A549 (cell line): ENCODE measurements around the gene ARL4A. TPM values are rescaled to one million over a fixed set of nuclear protein-coding genes. Genes with fewer than 3 reads are reported as not detected.
A peak's percentile ranks its signal among the peaks of the same experiment; 100 is the strongest.

ENCODE experiments used
- ATAC-seq, 2 experiments: fragments of 200-7000 bp in 1 of 2; fragments of >200 bp in 1 of 2; cut with Nextera tagmentation in 1 of 2; cut with Tn5 transposase in 1 of 2; 3 replicates each; pipeline versions ENCODE4 v1.8.0 to v1.9.1; 2018 to 2020; ENCODE audit warnings: mild to moderate bottlenecking in 1 of 2, moderate library complexity in 1 of 2
- CTCF ChIA-PET: fragments of 300-600 bp; sonication (Branson Sonifier 250); formaldehyde crosslinking; extraction: SDS; loops from one replicate; lab custom pipeline; 2021; ENCODE audit warnings: antibody characterized with exemption, inconsistent platforms; lab: Yijun Ruan, JAX
- POLR2A ChIA-PET: fragments of 350-600 bp; formaldehyde crosslinking; extraction: SDS; loops from one replicate; lab custom pipeline; 2021; ENCODE audit warnings: antibody characterized with exemption, inconsistent platforms; lab: Yijun Ruan, JAX
- DNase-seq, 2 experiments: peaks; one replicate each; pipeline versions ENCODE4 v3.0.0 to v3.0.0-alpha.2; 2011 to 2016; ENCODE audit warnings: low read depth in 1 of 2, low spot score in 1 of 2
- FAIRE-seq: peaks from 2 replicates; lab custom pipeline; 2011; peaks lifted over from hg19 to GRCh38; lab: Jason Lieb, UNC
- H3K27ac ChIP-seq, 2 experiments: fragments of >200 bp; sonication (Bioruptor Twin); formaldehyde crosslinking; 3 replicates each; pipeline ENCODE4 v1.5.1; 2016 to 2017
- H3K4me1 ChIP-seq: fragments of >200 bp; sonication (Bioruptor Twin); formaldehyde crosslinking; 3 replicates; pipeline ENCODE4 v1.6.1; 2016
- H3K4me2 ChIP-seq: fragments of >200 bp; sonication (Bioruptor Twin); formaldehyde crosslinking; 3 replicates; pipeline ENCODE4 v1.6.1; 2016
- H3K4me3 ChIP-seq: fragments of >200 bp; sonication (Bioruptor Twin); formaldehyde crosslinking; 3 replicates; pipeline ENCODE4 v1.5.1; 2016
- H3K9me3 ChIP-seq: fragments of >200 bp; sonication (Bioruptor Twin); formaldehyde crosslinking; 3 replicates; pipeline ENCODE4 v1.6.1; 2016
- BHLHE40 ChIP-seq: IDR thresholded peaks from 2 replicates; pipeline ENCODE4 v1.6.1; 2012; ENCODE audit warnings: low read depth, low read length, inconsistent platforms
- CBX2 ChIP-seq: fragments of 200-600 bp; sonication (generic); IDR thresholded peaks from 2 replicates; pipeline ENCODE4 v1.6.1; 2016; ENCODE audit warnings: low read depth, mild to moderate bottlenecking, borderline replicate concordance
- CBX8 ChIP-seq: fragments of 200-600 bp; sonication (generic); IDR thresholded peaks from 2 replicates; pipeline ENCODE4 v1.6.1; 2016
- CEBPB ChIP-seq, 2 experiments: fragments of >200 bp in 1 of 2; sonication (Bioruptor Twin) in 1 of 2; formaldehyde crosslinking in 1 of 2; IDR thresholded peaks; 2 replicates each; pipeline ENCODE4 v1.6.1; 2012 to 2016
- CHD2 ChIP-seq: fragments of 150-350 bp; IDR thresholded peaks from 2 replicates; pipeline ENCODE4 v1.6.1; 2014; ENCODE audit warnings: low read length; ENCODE audit not compliant: partially characterized antibody
- CHD4 ChIP-seq: fragments of 200-600 bp; sonication (generic); IDR thresholded peaks from 2 replicates; pipeline ENCODE4 v1.6.1; 2016; ENCODE audit warnings: antibody characterized with exemption, mild to moderate bottlenecking, borderline replicate concordance
- EHMT2 ChIP-seq: fragments of 200-600 bp; sonication (generic); IDR thresholded peaks from 2 replicates; pipeline ENCODE4 v1.6.1; 2016; ENCODE audit warnings: antibody characterized with exemption, low read depth, mild to moderate bottlenecking, moderate library complexity
- EP300 ChIP-seq, 2 experiments: fragments of >200 bp; sonication (Bioruptor Twin); formaldehyde crosslinking; IDR thresholded peaks; 2 replicates in 1 of 2; 3 replicates in 1 of 2; pipeline ENCODE4 v1.6.1; 2016 to 2017
- ESRRA ChIP-seq: fragments of 150-350 bp; IDR thresholded peaks from 2 replicates; pipeline ENCODE4 v1.6.1; 2014; ENCODE audit warnings: mild to moderate bottlenecking, low read length, borderline replicate concordance
- FOSB ChIP-seq: fragments of 250-450 bp; sonication (Bioruptor Pico); IDR thresholded peaks from 2 replicates; pipeline ENCODE4 v1.5.0; 2020; ENCODE audit warnings: mild to moderate bottlenecking, moderate library complexity
- FOSL2 ChIP-seq, 2 experiments: fragments of 450-650 bp in 1 of 2; fragments of >200 bp in 1 of 2; sonication (Bioruptor Twin) in 1 of 2; formaldehyde crosslinking; IDR thresholded peaks; 2 replicates each; pipeline versions ENCODE4 v1.5.0 to v1.6.1; 2016 to 2020; ENCODE audit warnings: mild to moderate bottlenecking in 1 of 2, moderate library complexity in 1 of 2
- FOXS1 ChIP-seq: fragments of 250-450 bp; sonication (Bioruptor Pico); IDR thresholded peaks from 2 replicates; pipeline ENCODE4 v1.5.0; 2020; ENCODE audit warnings: mild to moderate bottlenecking, moderate library complexity
- HEYL ChIP-seq: fragments of 250-450 bp; sonication (Bioruptor Pico); IDR thresholded peaks from 2 replicates; pipeline ENCODE4 v1.8.0; 2021; ENCODE audit warnings: mild to moderate bottlenecking, moderate library complexity
- HOXA7 ChIP-seq: fragments of 250-450 bp; sonication (Bioruptor Pico); IDR thresholded peaks from 2 replicates; pipeline ENCODE4 v1.5.0; 2020; ENCODE audit warnings: mild to moderate bottlenecking, moderate library complexity
- HOXB13 ChIP-seq: fragments of 250-450 bp; sonication (Bioruptor Pico); IDR thresholded peaks from 2 replicates; pipeline ENCODE4 v1.5.0; 2020; ENCODE audit warnings: low read depth, mild to moderate bottlenecking, moderate library complexity
- HOXB5 ChIP-seq: fragments of 250-450 bp; sonication (Bioruptor Pico); IDR thresholded peaks from 2 replicates; pipeline ENCODE4 v1.5.0; 2020; ENCODE audit warnings: mild to moderate bottlenecking, moderate library complexity
- JUN ChIP-seq, 2 experiments: fragments of >200 bp; sonication (Bioruptor Twin); formaldehyde crosslinking; IDR thresholded peaks; 2 replicates in 1 of 2; 3 replicates in 1 of 2; pipeline ENCODE4 v1.6.1; 2016 to 2017
- JUNB ChIP-seq: fragments of >200 bp; sonication (Bioruptor Twin); formaldehyde crosslinking; IDR thresholded peaks from 2 replicates; pipeline ENCODE4 v1.6.1; 2016
- MAFK ChIP-seq: fragments of 450-650 bp; IDR thresholded peaks from 2 replicates; pipeline ENCODE4 v1.6.1; 2014; ENCODE audit not compliant: partially characterized antibody
- NFE2L2 ChIP-seq: fragments of 150-350 bp; conservative IDR thresholded peaks from 2 replicates; pipeline ENCODE4 v1.6.1; 2014; ENCODE audit warnings: low read length
- RAD21 ChIP-seq, 2 experiments: fragments of >200 bp in 1 of 2; sonication (Bioruptor Twin) in 1 of 2; formaldehyde crosslinking in 1 of 2; IDR thresholded peaks in 1 of 2; conservative IDR thresholded peaks in 1 of 2; 2 replicates in 1 of 2; 3 replicates in 1 of 2; pipeline ENCODE4 v1.6.1; 2012 to 2018; ENCODE audit warnings: inconsistent platforms in 1 of 2
- RCOR1 ChIP-seq: fragments of 150-350 bp; IDR thresholded peaks from 2 replicates; pipeline ENCODE4 v1.6.1; 2014; ENCODE audit warnings: antibody characterized with exemption, low read length, low read depth
- SMC3 ChIP-seq: fragments of >200 bp; sonication (Bioruptor Twin); formaldehyde crosslinking; IDR thresholded peaks from 3 replicates; pipeline ENCODE4 v1.6.1; 2018; ENCODE audit warnings: inconsistent platforms
- SREBF2 ChIP-seq: fragments of 450-650 bp; IDR thresholded peaks from 2 replicates; pipeline ENCODE4 v1.6.1; 2014; ENCODE audit warnings: mild to moderate bottlenecking, moderate library complexity
- TFCP2L1 ChIP-seq: fragments of 250-450 bp; sonication (Bioruptor Pico); IDR thresholded peaks from 2 replicates; pipeline ENCODE4 v1.5.0; 2021; ENCODE audit warnings: mild to moderate bottlenecking
- TP53 ChIP-seq: fragments of 250-450 bp; sonication (Bioruptor Pico); IDR thresholded peaks from 2 replicates; pipeline ENCODE4 v1.5.0; 2021; ENCODE audit warnings: mild to moderate bottlenecking, moderate library complexity
- ZNF302 ChIP-seq: fragments of 250-450 bp; sonication (Bioruptor Pico); IDR thresholded peaks from 2 replicates; pipeline ENCODE4 v1.9.0; 2021; ENCODE audit warnings: inconsistent platforms, mild to moderate bottlenecking, moderate library complexity
- ZSCAN20 ChIP-seq: fragments of 250-450 bp; sonication (Bioruptor Pico); IDR thresholded peaks from 2 replicates; pipeline ENCODE4 v1.8.0; 2022; ENCODE audit warnings: mild to moderate bottlenecking, moderate library complexity
- WGBS: methylation state at CpG from one replicate; pipeline ENCODE4 v1.1.6; 2017; ENCODE audit errors: missing lambda C conversion rate; 5-methylcytosine and 5-hydroxymethylcytosine counted together
- polyA plus RNA-seq, 4 experiments: library from polyadenylated mRNA; depleted of rRNA in 3 of 4; stranded (reverse); fragments of >200 nt; fragmentation: RNase III in 1 of 4; extraction: RNeasy Plus Mini Kit Qiagen cat#74134 plus additional on column Dnase treatment in 1 of 4; gene quantifications; 2 replicates in 3 of 4; 3 replicates in 1 of 4; pipeline ENCODE4 v1.2.3, GENCODE V29; 2011 to 2017
- TF ChIP-seq, protein P1 (sequence below): fragments of >200 bp; sonication (Bioruptor Twin); formaldehyde crosslinking; IDR thresholded peaks from 2 replicates; pipeline ENCODE4 v1.6.1; 2016
- TF ChIP-seq, protein P2 (sequence below): fragments of 250-450 bp; sonication (Bioruptor Pico); IDR thresholded peaks from 2 replicates; pipeline ENCODE4 v1.5.0; 2020; ENCODE audit warnings: low read depth, mild to moderate bottlenecking, moderate library complexity
- TF ChIP-seq, protein P3 (sequence below): fragments of 250-450 bp; sonication (Bioruptor Pico); IDR thresholded peaks from 2 replicates; pipeline ENCODE4 v1.5.0; 2021; ENCODE audit warnings: mild to moderate bottlenecking, moderate library complexity, borderline replicate concordance
- TF ChIP-seq, protein P4 (sequence below): IDR thresholded peaks from 2 replicates; pipeline ENCODE4 v1.6.1; 2012

ARL4A gene
- polyA plus RNA-seq, 2 of the 4 experiments (the other 2 are of a cell fraction), result 51.9 to 76.1 TPM

DNA sequence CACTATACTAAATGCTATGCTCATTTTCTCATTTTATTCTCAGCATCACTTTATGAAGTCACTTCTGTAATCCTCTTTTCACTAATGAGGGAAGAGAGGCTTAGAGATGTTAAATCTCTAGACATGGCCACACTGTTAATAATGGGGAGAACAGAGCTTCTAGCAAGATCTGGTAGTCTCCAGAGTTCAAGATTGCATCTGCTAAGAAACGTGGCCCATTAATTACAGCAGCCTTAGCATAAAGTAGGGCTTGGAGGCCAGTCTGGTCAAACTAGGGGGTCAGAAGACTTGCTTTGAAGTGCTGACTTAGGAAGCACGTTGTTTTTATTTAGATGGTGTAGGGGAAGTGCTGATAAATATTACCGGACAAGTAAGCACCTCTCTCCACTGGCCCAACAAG is 29.3 kb downstream of the ARL4A start:
- ChIA-PET POLR2A (interaction anchor here (1.5 to 3.9 kb wide), 3 partner anchors 10 to 301 kb away, joined by 15 to 43 read pairs (median 15); partner anchors contain the start of gene ARL4A), CTCF (interaction anchor here (1.6 to 7.3 kb wide), 2 partner anchors 14 to 32 kb away, joined by 4 to 57 read pairs; partner anchors contain the start of gene ARL4A)
- 86% methylated on average over 3 of the region's 3 CpGs for WGBS
- H3K27ac ChIP-seq, result peak overlapping the region; percentile 91 to 96
- H3K4me2 ChIP-seq, result peak overlapping the region; percentile 93
- TF ChIP-seq CHD4 (no peak), HOXB13 (CRISPR knock-in tag) (no peak), ZSCAN20 (CRISPR knock-in tag) (no peak), JUNB (no peak), MAFK (no peak), TP53 (no peak), HEYL (CRISPR knock-in tag) (no peak), ZNF302 (CRISPR knock-in tag) (no peak), TFCP2L1 (no peak), JUN (IDR thresholded peaks at IDR 0.05) (no peak)
- TF ChIP-seq, protein P1, sequence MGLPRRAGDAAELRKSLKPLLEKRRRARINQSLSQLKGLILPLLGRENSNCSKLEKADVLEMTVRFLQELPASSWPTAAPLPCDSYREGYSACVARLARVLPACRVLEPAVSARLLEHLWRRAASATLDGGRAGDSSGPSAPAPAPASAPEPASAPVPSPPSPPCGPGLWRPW, result no peak
- TF ChIP-seq, protein P2, sequence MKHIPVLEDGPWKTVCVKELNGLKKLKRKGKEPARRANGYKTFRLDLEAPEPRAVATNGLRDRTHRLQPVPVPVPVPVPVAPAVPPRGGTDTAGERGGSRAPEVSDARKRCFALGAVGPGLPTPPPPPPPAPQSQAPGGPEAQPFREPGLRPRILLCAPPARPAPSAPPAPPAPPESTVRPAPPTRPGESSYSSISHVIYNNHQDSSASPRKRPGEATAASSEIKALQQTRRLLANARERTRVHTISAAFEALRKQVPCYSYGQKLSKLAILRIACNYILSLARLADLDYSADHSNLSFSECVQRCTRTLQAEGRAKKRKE (CRISPR knock-in tag), result no peak
- DNase-seq (no peak), FAIRE-seq (no peak), ATAC-seq (no peak)
- no peaks in the 10 kb centered on the region for H3K9me3 ChIP-seq
- no peak overlapping the region for H3K4me3 ChIP-seq
- H3K4me1 ChIP-seq, result peaks cover 68% of the 10 kb centered on the region

DNA sequence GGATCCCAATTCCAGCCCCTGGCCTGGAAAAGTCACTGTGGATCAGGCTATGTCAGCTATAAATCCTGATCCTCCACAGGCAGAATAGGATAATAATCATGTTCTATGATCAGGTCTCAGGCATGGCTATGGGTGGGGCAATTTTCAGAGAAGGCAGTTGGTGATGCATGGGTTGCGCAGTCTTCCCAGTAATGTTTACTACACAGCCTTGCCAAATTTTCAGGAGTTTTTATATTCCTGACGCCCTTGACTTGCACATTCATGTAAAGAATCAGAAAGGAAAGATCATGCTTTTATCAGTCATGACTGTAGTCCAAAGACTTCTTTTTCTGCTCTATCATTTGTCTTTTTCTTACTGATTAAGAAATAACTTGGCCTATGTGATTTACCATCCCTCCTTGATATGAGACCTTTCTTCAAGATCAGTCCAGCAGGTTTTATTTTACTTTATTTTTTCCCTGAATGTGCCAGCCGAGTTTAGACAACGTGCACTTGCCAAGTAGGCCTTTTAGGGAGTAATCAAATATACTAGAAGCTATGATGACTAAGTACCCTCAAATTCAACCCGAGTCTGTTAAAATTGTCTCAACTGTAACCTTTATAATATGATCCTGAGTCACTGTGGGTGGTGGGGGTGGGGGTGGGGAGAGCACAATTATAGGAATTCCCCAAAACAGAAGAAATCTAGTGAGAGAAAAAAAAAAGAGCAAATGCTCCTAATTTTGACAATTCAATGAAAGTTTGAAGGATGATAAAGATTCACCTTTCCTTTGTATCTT is 31.9 kb downstream of the ARL4A start:
- no peak for FAIRE-seq
- peak; percentile 42 to 71 for DNase-seq
- peak overlapping the region; percentile 91 to 96 for H3K27ac ChIP-seq
- ChIA-PET CTCF (interaction anchor here (0.7 to 7.3 kb wide), 4 partner anchors 10 to 34 kb away, joined by 3 to 57 read pairs (median 5); partner anchors contain the start of gene ARL4A), POLR2A (interaction anchor here (0.9 to 2.0 kb wide), 2 partner anchors 32 to 232 kb away, joined by 11 to 13 read pairs; partner anchors contain the start of gene ARL4A)
- H3K9me3 ChIP-seq, result no peaks in the 10 kb centered on the region
- no peak overlapping the region for H3K4me3 ChIP-seq
- peak; percentile 30 to 41; a peak in 4 of 6 replicates for ATAC-seq
- H3K4me2 ChIP-seq, result peak overlapping the region; percentile 52
- 20% methylated on average over 5 of the region's 5 CpGs for WGBS
- H3K4me1 ChIP-seq, result peaks cover 52% of the 10 kb centered on the region
- TF ChIP-seq ESRRA (no peak), CBX2 (no peak), JUNB (peak; percentile 64), CBX8 (no peak), MAFK (peak; percentile 3), TFCP2L1 (no peak), FOXS1 (CRISPR knock-in tag) (no peak), EP300 (IDR thresholded peaks at IDR 0.05) (peak; percentile 33 to 46; a peak in 2 of 5 replicates), HOXB5 (CRISPR knock-in tag) (no peak), CHD2 (no peak), JUN (IDR thresholded peaks at IDR 0.05) (0 out of 5 replicates have a peak, but pooled peaks of 1 of the 2 experiments have one; percentile 39), ZSCAN20 (CRISPR knock-in tag) (no peak), EHMT2 (no peak), RCOR1 (no peak), BHLHE40 (no peak), HOXA7 (CRISPR knock-in tag) (no peak), HOXB13 (CRISPR knock-in tag) (no peak), FOSB (no peak), NFE2L2 (no peak), SREBF2 (no peak), RAD21 (conservative IDR thresholded peaks at IDR 0.05 in 1 of 2, IDR thresholded peaks at IDR 0.05 in 1 of 2) (peak in 1 of 2 experiments; percentile 25; a peak in 2 of 5 replicates), FOSL2 (IDR thresholded peaks at IDR 0.05) (peak; percentile 39; the same call in 1 of the 2 replicates), FOSL2 (CRISPR knock-in tag; IDR thresholded peaks at IDR 0.05) (no peak; the same call in 1 of the 2 replicates), ZNF302 (CRISPR knock-in tag) (no peak), CEBPB (IDR thresholded peaks at IDR 0.05) (peak in 1 of 2 experiments; percentile 62; a peak in 2 of 4 replicates), SMC3 (no peak)
- TF ChIP-seq, protein P3, sequence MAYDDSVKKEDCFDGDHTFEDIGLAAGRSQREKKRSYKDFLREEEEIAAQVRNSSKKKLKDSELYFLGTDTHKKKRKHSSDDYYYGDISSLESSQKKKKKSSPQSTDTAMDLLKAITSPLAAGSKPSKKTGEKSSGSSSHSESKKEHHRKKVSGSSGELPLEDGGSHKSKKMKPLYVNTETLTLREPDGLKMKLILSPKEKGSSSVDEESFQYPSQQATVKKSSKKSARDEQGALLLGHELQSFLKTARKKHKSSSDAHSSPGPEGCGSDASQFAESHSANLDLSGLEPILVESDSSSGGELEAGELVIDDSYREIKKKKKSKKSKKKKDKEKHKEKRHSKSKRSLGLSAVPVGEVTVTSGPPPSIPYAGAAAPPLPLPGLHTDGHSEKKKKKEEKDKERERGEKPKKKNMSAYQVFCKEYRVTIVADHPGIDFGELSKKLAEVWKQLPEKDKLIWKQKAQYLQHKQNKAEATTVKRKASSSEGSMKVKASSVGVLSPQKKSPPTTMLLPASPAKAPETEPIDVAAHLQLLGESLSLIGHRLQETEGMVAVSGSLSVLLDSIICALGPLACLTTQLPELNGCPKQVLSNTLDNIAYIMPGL (CRISPR knock-in tag), result no peak
- TF ChIP-seq, protein P4, sequence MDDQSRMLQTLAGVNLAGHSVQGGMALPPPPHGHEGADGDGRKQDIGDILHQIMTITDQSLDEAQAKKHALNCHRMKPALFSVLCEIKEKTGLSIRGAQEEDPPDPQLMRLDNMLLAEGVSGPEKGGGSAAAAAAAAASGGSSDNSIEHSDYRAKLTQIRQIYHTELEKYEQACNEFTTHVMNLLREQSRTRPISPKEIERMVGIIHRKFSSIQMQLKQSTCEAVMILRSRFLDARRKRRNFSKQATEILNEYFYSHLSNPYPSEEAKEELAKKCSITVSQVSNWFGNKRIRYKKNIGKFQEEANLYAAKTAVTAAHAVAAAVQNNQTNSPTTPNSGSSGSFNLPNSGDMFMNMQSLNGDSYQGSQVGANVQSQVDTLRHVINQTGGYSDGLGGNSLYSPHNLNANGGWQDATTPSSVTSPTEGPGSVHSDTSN, result no peak
- TF ChIP-seq, protein P1, result no peak
